ENCODE data around the gene C6. TPM values are rescaled to one million over a fixed set of nuclear protein-coding genes. Genes with fewer than 3 reads are reported as not detected.
"Not testable (repeated sequence)": the region's sequence is repeated elsewhere in the genome, so short reads cannot be mapped to it uniquely, and the experiment has no call there.

Gene C6
- polyA plus RNA-seq, 12 donors, result 0.12 to 0.67 (median 0.25) TPM; not detected in 5

DNA sequence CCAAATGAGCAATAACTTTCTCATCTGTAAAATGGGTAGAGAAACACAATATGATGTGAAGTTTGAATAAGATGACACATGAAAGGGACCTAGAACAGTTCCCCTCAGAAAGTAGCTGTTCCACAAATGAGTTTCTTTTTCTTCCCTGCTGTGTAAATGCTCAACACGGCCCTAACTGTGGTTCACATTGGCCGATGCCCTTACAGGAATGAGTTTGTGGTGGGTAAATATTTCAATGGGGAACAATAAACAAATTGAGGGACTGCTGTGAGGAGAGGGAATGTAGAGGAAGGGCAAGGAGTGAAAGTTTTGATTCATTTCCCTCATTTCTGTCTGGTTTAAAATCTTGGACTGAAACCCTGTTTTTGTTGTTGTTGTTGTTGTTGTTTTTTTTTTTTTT lies 12.8 kb downstream of the C6 start:
- DNase-seq, result no peak

GRCh38 chr5:41199660-41200059 lies 13.7 kb downstream of the C6 start:
- DNase-seq, result no peak

- no peak for DNase-seq
Measured at GRCh38 chr5:41196197-41196596, 17.1 kb downstream of the C6 start.

- no peak for DNase-seq
Measured at GRCh38 chr5:41195228-41195627, 18.1 kb downstream of the C6 start.

DNA sequence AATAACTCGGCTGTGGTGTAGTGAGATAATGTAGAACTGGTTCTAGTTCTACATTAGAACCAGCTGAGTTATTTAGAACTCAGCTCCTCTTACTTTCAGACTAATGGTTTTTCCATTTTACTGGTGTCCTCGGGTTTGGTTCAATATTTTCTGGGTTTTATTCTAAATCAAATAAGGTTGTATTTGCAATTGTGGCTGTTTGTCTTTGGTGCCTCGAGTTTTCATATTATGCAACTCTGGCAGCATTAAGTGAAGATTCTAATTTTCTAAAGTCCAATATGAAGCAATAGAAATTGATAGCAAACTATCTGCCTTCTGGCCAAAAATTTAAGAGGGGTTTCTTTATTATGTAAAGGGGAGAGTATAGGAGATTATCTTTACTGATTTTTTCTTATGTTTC lies 19.0 kb downstream of the C6 start:
- DNase-seq, result no peak

- DNase-seq, result peak; percentile 25
Measured at GRCh38 chr5:41193456-41194205, 19.7 kb downstream of the C6 start.

- no peak for DNase-seq
Measured at GRCh38 chr5:41191249-41191648, 22.1 kb downstream of the C6 start.

DNA sequence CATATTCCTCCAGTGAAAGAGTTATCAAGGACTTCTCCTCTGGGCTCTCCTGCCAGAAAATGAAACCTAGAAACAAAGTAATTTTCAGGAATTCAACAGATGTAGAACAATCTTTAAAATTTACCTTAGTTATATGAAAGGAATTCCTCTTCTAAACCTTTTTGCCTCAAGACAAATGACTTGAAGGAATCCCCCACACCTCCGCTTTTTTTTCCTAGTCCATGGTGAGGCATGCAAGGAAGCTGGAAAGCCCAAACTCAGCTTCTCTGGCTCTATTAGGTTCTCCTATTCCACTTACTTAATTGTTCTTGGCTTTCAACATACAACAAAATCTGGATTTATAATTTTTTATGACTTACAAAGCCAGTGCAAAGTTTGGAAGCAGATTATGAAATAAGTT lies 27.2 kb downstream of the C6 start:
- DNase-seq, result no peak

- DNase-seq, result not testable (repeated sequence)
Measured at GRCh38 chr5:41183331-41183730, 30.0 kb downstream of the C6 start.

DNA sequence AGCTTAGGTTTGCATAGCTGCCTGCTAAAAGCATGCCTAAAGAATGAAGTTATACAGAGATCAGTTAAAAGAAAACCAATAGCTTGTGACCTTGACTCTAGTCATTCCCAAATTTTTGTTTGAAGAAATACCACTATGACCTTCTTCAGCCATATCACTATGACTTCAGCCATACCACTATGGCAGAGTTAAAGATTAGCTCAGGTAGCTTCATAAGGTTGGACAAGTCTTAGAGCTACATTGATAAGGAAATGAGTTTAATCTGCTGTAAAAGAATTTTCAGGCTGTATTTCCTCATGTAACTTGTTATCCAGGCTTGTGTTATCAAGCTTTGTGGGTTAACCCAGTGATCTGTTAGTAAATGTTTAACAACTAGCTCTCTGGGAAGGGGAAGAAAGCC lies 30.7 kb downstream of the C6 start:
- no peak for DNase-seq

DNA sequence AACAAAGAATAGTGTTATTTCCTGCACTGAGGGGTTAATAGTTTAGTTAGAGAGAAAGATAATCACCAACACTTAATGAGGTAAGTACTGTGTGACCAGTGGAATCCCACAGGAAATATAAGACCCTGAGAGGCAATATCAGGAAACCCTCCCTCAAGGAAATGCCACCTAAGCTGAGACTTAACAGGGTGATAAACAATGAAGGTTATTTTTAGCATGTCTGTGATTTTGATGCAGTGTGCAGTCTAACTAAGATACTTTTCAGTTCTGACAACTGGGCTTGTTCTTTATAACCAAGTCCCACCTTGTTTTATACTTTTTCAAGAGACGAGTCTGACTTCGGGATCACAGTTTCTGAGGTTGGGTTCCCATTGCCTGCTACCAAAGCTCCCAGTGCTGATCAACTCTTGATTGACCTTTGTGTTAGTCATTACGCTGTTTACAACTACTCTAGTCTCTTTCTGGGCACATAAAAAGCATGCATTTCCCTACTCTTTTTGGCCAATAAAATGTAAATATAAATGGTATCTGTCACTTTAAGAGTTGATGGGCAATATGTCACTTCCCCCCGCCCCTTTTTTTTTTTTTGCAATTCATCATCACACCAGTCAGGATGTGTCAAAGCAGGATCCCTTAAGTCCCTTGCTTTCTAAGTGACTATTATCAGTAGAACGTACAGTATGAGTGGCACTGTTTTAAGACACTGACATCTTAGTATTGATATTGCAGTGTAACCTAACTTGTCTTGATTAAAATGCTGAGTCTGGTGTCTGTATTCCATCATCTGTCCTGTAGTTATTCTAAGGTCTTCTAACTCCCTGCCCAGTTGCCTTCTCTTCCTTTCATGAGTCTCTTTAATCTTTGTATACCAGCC lies 31.4 kb downstream of the C6 start:
- DNase-seq, result no peak

- DNase-seq, result no peak
Measured at GRCh38 chr5:41176952-41177351, 36.4 kb downstream of the C6 start.

DNA sequence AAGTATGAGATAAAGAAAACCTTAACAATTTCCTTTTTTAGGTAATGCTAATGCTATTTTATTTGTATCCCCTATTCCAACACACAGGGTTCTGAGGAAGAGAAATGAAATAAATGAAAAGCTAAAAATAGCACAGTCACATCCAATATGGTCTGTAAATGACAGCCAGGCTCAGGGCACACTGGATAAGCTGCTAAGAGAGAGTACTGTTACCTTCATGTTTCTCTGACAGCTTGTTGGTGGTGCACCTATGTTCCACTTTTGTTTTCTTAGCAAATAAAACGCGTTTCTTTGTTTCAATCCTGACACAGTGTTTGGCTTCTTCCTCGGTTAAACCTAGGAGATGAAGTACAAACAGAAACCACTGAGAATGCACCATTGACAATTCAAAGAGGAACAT lies 41.3 kb downstream of the C6 start:
- DNase-seq, result no peak

- DNase-seq, result no peak
Measured at GRCh38 chr5:41161271-41161670, 52.1 kb downstream of the C6 start.

DNA sequence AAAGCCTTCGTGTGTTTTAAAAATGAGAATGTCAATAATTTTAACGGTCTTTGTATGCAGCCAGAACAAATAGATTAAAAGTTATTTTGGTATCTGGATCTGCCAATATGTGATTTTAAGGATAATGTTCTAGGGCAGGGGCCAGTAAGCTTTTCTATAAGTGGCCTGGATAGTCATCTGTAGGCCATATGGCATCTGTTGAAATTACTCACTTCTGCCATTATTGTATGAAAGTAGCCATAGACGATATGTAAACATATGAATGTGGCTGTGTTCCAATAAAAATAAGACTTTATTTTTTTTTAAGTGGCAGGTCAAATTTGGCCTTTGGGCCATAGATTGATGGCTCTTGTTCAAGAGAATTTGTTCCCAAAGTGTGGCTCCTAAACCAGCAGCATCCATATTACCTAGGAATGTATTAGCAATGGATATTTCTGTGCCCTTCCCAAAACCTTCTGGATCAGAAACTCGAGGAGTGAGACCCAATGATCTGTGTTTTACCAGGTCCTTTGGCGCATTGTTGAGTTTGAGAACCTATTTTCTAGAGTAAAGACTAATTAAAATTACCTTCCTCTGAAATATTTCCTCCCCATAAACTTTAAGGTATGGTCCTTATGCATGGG lies 55.9 kb downstream of the C6 start:
- no peak for DNase-seq

DNA sequence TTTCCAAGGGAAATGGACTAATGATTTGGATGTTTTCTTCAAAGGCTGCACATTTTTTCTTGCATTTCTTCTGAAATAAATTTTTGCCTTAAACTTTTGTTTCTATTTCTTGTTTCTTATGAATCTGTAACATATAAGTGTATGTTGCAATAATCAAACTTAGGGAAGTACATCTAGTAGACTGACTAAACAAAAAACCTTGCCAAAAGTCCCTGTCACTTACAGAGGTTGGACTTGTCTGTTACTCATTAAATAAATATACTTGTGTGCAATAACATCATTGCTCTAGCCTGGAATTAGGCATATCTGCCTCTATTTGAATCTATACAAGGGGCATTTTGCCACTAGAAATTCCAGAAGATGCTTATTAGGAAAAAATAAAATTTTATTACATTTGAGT lies 56.6 kb downstream of the C6 start:
- no peak for DNase-seq

DNA sequence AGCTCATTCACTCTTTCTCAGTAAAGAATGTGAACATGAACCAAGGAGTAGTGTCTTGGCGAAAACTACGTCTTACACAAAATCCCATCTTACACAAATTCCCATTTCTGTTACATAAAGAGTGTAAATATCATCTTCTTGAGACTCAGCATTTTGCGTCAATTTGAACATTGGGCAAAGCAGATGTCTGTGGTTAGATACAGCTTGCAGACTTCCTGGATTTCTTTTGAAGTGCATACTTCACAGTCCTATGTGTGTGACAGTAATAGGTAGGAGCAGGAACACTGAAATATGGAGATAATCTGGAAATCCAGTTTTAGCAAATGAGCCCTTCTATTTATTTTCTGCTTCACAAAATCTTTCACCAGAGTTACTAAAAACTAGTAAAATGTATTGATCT lies 58.8 kb downstream of the C6 start:
- no peak for DNase-seq

DNA sequence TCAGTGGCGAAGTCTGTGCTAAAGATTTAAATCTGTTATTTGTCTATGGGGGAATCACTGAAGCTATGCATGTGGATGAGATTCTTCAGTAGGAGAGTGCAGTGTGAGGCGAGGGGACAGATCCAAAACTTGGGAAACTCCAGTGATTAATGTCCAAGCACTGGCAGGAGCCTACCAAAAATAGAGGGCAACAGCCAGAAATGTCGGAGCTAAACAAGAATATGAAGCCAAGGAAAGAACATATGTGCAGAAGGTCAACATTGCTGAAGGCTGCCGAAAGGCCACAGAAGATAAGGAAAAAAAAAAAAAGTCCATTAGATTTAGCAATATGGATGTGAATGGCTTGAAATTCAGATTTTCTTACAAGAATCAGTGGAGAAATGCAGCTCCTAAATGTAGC lies 61.8 kb downstream of the C6 start:
- DNase-seq, result no peak

- DNase-seq, result no peak
Measured at GRCh38 chr5:41148448-41148847, 64.9 kb downstream of the C6 start.

DNA sequence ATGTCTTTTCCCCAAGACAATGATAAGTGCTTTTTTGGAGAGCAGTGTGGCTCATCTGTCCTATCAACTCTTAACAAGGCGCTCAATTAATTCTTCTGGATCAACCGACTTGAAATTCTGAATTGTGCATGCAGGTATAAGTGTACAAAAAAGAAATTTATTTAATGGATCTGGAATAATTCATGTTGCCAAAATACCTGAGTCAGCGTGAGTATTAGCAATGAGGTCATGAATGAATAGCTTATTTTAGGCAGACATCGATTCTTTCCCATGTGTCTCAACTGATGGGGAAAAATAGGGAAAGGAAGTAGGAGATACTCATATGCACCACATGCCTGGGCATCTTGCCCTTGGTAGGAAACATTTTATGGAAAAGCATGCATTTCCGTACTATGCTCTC lies 68.0 kb downstream of the C6 start:
- no peak for DNase-seq

DNA sequence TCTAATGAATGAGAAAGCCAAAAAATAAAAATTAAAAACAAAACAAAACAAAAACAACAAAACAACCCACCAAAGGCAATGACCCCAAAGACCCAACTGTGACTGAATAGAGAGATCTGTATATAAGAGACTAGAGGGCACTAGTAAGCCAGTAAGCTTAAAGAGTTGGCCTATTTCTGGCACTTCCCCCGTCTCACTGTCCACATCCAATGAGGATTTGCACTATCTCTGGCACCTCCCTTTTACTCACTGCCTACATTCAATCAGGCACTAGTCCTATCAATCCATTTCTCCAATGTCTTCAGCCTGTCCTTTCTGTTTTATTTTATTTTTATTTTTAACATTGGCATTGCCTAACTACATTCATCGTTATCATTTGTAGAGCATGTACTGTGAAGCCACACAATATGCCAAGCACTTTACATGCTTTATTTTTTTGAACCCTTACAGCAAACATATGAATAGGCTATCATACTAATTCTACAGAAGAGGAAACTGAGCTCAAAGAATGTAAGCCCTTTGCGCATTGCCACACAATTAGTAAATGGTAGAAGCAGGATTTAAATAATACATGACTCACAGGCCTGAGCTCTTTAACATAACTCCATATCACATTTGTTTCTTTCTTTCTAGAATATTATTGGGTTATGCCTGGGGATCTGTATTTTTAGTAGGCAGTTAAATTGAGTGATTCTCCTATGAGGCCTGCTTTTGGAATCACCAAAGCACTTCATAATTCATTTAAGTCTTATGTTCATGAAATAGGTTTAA lies 70.0 kb downstream of the C6 start:
- no peak for DNase-seq
